ENCODE data around the gene GGCX. TPM values are rescaled to one million over a fixed set of nuclear protein-coding genes. Genes with fewer than 3 reads are reported as not detected.
A peak's percentile ranks its signal among the peaks of the same experiment; 100 is the strongest.
"Not testable (repeated sequence)": the region's sequence is repeated elsewhere in the genome, so short reads cannot be mapped to it uniquely, and the experiment has no call there.

Gene GGCX
- total and polyA plus RNA-seq, 2 of the 13 experiments (the other 11 are each of a cell fraction or from before 2014, with no cell fraction given): 72.5 to 103 TPM

- Histone ChIP-seq H3K36me3 (replicated peaks in 1 of 2; ENCODE audit: control insufficient read depth in 1 of 2, insufficient read depth in 2 of 2, low read length in 2 of 2) (peaks cover 18 to 59% of the 10 kb centered on the region in 2 experiments), H4K20me1 (ENCODE audit: insufficient read depth, low read length) (peaks cover 38% of the 10 kb centered on the region), H3K79me2 (ENCODE audit: insufficient read depth, low read length) (peaks cover 27% of the 10 kb centered on the region), H3K4me1 (ENCODE audit: insufficient read depth, low read length) (peaks cover 30% of the 10 kb centered on the region)
- TF ChIP-seq SRSF4 (IDR thresholded peaks at IDR 0.05; ENCODE audit: low read depth, low read length, poor library complexity, severe bottlenecking) (peak; percentile 40), RBM22 (optimal IDR thresholded peaks at IDR 0.05; ENCODE audit: low read length) (peak; percentile 75), RBFOX2 (IDR thresholded peaks at IDR 0.05; ENCODE audit: low read depth, low read length) (peak; percentile 70), ZC3H13 (CRISPR knock-in tag; IDR thresholded peaks at IDR 0.05) (0 out of 2 replicates have a peak, but pooled peaks have one; percentile 27), POLR2G (IDR thresholded peaks at IDR 0.05; ENCODE audit: low read depth, low read length) (peak; percentile 17; the same call in 1 of the 2 replicates), POLR2A (IDR thresholded peaks at IDR 0.05; ENCODE audit: insufficient read depth in 1 of 2, low read depth in 2 of 2, low read length in 2 of 2) (peak; percentile 45 to 51; a peak in 3 of 4 replicates), POLR2AphosphoS5 (IDR thresholded peaks at IDR 0.05; ENCODE audit: low read depth, low read length) (peak; percentile 31)
- H3K9ac ChIP-seq (ENCODE audit: insufficient read depth, low read depth, low read length); ATAC-seq; BruUV-seq (replicated peaks); H3K4me2 ChIP-seq (ENCODE audit: low read depth, low read length); H3K27ac ChIP-seq (ENCODE audit: extremely low read length, insufficient read depth, low read length); DNase-seq (ENCODE audit: low spot score); in situ Hi-C loops (cut with HindIII; ENCODE audit: extremely low pct_ligation_motif_present, low pct_unique_long_range_greater_than_20kb); H2AFZ ChIP-seq (ENCODE audit: low read length); H3K27me3 ChIP-seq (ENCODE audit: control insufficient read depth in 1 of 2, insufficient read depth in 2 of 2, low read length in 2 of 2); H3K4me3 ChIP-seq (replicated peaks in 1 of 3; ENCODE audit: insufficient read depth in 1 of 3, low read depth in 2 of 3, low read length in 3 of 3); intact Hi-C loops (cut with micrococcal nuclease; ENCODE audit: unreplicated experiment); CTCF ChIA-PET (ENCODE audit: low intra/inter-chr PET ratio, low total read pairs); FAIRE-seq; H3K9me3 ChIP-seq (ENCODE audit: low read length): not testable (repeated sequence)
- POLR2A ChIA-PET: interaction anchor here (0.8 to 18.0 kb wide), 18 partner anchors 4 to 125 kb away, joined by 3 to 445 read pairs (median 4); partner anchors contain the start of genes C2orf68, GGCX, MAT2A and RNF181
- WGBS (ENCODE audit: low lambda C conversion rate): 97% methylated on average over 5 of the region's 5 CpGs
These were observed 16.1 kb downstream of the GGCX start for GRCh38 chr2:85544915-85545779.

All from HepG2 (cell line).